ENCODE results near the gene SQSTM1.

DNA sequence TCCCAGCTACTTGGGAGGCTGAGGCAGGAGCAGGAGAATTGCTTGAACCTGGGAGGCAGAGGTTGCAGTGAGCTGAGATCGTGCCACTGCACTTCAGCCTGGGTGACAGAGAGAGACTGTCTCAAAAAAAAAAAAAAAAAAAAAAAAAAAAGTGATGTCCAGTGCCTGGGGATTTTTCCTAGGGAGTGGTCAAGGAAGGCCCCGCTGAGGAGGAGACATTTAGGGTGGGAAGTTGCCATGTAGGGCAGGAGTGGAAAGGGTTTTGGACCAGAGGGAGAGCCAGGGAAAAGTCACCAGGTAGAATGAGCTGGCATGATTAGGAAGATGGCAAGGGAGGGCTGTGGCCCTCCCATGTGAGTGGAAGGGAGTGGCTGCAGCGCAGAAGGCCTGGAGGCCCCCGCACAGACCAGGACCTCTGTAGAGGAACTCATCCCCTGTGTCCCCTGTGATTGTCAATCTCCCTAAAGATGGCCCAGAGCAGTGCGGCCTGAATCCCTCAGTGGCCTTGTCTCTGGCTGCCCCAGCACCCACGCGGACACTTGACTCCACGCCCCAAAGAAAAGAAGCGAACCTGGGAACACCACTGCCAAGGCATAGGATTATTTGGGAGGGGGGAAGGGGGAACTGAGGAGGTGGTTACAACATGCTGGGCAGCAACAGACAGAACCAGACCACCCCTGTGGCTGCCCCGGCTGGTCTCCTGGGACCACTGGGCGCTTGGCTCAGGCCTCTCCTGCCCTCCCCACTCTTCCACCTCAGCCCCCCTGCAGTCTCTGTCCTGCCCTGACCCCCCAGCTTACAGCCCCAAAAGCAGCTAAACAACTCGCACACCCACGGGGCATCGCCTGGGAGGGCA is 2.6 kb upstream of the SQSTM1 start:
- TF ChIP-seq, protein P1, sequence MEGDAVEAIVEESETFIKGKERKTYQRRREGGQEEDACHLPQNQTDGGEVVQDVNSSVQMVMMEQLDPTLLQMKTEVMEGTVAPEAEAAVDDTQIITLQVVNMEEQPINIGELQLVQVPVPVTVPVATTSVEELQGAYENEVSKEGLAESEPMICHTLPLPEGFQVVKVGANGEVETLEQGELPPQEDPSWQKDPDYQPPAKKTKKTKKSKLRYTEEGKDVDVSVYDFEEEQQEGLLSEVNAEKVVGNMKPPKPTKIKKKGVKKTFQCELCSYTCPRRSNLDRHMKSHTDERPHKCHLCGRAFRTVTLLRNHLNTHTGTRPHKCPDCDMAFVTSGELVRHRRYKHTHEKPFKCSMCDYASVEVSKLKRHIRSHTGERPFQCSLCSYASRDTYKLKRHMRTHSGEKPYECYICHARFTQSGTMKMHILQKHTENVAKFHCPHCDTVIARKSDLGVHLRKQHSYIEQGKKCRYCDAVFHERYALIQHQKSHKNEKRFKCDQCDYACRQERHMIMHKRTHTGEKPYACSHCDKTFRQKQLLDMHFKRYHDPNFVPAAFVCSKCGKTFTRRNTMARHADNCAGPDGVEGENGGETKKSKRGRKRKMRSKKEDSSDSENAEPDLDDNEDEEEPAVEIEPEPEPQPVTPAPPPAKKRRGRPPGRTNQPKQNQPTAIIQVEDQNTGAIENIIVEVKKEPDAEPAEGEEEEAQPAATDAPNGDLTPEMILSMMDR (IDR thresholded peaks at IDR 0.05; ENCODE audit: low read depth, low read length): no peak
- TF ChIP-seq POLR2A (IDR thresholded peaks at IDR 0.05; ENCODE audit: extremely low read depth, insufficient read length): no peak
